Measurements from ENCODE around the gene SSBP3. TPM values are rescaled to one million over a fixed set of nuclear protein-coding genes. Genes with fewer than 3 reads are reported as not detected.
A peak's percentile ranks its signal among the peaks of the same experiment; 100 is the strongest.

SSBP3 gene
- total RNA-seq, 4 donors from 2014 or later, result 32.0 to 70.2 (median 60.3) TPM

DNA sequence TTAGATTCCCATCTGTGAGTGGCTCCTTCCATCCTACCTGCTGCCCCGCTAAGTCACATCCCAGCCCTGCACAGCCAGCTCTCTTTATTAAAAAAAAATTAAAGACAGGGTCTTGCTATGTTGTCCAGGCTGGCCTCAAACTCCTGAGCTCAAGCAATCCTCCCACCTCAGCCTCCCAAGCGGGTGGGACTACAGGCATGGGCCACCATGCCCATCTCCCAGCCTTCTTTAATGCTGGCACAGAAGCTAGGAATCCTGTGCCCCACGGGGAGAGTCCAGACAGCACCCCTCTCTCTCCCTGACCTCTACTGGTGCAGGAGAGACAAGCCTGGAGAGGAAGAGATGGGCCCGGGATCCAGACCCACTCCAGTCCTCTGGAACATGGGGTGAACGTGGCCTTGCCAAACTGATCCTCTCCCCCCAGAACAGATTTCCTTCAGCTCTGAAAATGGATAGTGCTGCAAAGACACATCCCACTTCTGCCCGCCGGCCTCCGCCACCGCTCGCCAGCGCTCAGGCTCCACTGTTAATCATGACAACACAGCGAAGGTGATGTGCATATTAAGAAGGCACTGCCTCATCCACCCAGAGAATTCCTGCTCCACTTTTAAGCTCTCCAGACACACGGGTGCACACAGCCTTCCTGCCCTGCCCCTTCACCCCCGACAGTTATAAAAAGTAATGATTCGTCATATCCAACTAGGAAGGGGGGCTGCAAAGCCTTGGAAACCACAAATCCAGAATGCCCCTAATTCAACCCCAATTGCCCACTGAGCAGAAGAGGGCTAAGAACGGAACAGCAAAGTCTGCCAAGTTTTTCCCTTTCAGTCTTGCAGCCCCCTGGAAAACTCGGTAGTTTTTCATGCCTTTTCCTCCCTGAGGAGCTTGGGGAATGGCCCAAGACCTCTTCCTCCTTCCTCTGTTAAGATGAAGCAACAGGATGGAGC lies 138.1 kb downstream of the SSBP3 start:
- WGBS, 2 donors, result 64 to 76% methylated on average over 17 of the region's 17 CpGs
- TF ChIP-seq POLR2A (IDR thresholded peaks at IDR 0.05), result no peak
- TF ChIP-seq, protein P1, sequence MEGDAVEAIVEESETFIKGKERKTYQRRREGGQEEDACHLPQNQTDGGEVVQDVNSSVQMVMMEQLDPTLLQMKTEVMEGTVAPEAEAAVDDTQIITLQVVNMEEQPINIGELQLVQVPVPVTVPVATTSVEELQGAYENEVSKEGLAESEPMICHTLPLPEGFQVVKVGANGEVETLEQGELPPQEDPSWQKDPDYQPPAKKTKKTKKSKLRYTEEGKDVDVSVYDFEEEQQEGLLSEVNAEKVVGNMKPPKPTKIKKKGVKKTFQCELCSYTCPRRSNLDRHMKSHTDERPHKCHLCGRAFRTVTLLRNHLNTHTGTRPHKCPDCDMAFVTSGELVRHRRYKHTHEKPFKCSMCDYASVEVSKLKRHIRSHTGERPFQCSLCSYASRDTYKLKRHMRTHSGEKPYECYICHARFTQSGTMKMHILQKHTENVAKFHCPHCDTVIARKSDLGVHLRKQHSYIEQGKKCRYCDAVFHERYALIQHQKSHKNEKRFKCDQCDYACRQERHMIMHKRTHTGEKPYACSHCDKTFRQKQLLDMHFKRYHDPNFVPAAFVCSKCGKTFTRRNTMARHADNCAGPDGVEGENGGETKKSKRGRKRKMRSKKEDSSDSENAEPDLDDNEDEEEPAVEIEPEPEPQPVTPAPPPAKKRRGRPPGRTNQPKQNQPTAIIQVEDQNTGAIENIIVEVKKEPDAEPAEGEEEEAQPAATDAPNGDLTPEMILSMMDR (IDR thresholded peaks at IDR 0.05), result no peak
- no peaks in the 10 kb centered on the region for H3K27me3 ChIP-seq
- no peaks in the 10 kb centered on the region for H3K9me3 ChIP-seq
- H3K36me3 ChIP-seq, result no peaks in the 10 kb centered on the region
- no peak for DNase-seq (ENCODE audit: low spot score in 2 of 2)
- peaks cover 4 to 87% (median 25%) of the 10 kb centered on the region in 4 donors for H3K4me1 ChIP-seq
- no peak overlapping the region for H3K4me3 ChIP-seq
- peak overlapping the region in 3 of 4 donors; percentile 82 to 98 (median 96) for H3K27ac ChIP-seq

DNA sequence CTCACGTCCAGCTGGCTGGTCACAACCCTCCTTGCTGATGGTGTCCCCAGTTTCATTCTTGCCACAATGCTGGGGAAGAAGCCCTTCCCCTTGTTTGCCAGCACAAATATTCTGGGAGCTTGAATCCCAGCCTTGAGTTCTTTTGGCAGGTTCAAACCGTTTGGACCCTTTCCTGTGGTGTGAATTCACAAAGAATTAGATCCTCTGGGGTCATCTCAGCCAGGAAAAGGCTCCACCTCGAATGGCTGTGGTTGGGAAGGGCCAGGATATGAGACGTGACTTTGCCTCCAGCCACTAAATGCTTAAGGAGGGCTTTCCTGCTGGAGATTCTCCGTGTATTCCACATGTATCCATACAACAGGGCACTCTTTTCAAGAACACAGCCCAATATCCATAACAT lies 139.3 kb downstream of the SSBP3 start:
- H3K27me3 ChIP-seq, result no peaks in the 10 kb centered on the region
- TF ChIP-seq POLR2A (IDR thresholded peaks at IDR 0.05) (no peak), EP300 (IDR thresholded peaks at IDR 0.05) (no peak)
- TF ChIP-seq, protein P1 (IDR thresholded peaks at IDR 0.05), result no peak
- 48 to 62% methylated on average over 5 of the region's 5 CpGs for WGBS, 2 donors
- peaks cover 0 to 83% (median 15%) of the 10 kb centered on the region in 4 donors for H3K4me1 ChIP-seq
- H3K4me3 ChIP-seq, result no peak overlapping the region
- H3K9me3 ChIP-seq, result no peaks in the 10 kb centered on the region
- no peak for DNase-seq (ENCODE audit: low spot score in 2 of 2)
- peak overlapping the region in 2 of 4 donors; percentile 3 to 31 for H3K27ac ChIP-seq
- no peaks in the 10 kb centered on the region for H3K36me3 ChIP-seq

DNA sequence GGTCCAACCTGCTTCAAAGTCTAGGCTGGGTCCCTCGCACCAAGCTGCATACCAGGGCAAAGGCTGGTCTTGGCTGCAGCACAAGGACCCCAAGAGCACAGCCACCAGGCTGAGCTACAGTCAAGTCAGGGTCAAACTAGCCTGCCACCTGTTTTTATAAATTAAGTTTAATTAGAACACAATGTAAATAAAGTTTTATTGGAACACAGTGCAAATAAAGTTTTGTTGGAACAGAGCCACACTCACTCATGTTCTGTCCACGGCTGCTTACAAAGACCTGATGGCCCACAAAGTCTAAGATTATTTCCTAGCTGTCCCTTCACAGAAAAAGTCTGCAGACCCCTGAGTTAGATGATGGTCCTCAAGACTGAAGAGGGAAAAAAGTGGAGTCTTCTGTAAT lies 140.0 kb downstream of the SSBP3 start:
- Histone ChIP-seq H3K4me1 (peaks cover 0 to 77% (median 10%) of the 10 kb centered on the region in 4 donors), H3K9me3 (no peaks in the 10 kb centered on the region), H3K4me3 (no peak overlapping the region), H3K27me3 (no peaks in the 10 kb centered on the region), H3K27ac (peak overlapping the region in 1 of 4 donors; percentile 31), H3K36me3 (no peaks in the 10 kb centered on the region)
- no peak for DNase-seq (ENCODE audit: low spot score in 2 of 2)
- WGBS, 2 donors, result 85 to 97% methylated on average over 2 of the region's 2 CpGs
- TF ChIP-seq EP300 (IDR thresholded peaks at IDR 0.05), result no peak
- TF ChIP-seq, protein P1 (IDR thresholded peaks at IDR 0.05), result no peak
- TF ChIP-seq POLR2A (IDR thresholded peaks at IDR 0.05), result no peak

DNA sequence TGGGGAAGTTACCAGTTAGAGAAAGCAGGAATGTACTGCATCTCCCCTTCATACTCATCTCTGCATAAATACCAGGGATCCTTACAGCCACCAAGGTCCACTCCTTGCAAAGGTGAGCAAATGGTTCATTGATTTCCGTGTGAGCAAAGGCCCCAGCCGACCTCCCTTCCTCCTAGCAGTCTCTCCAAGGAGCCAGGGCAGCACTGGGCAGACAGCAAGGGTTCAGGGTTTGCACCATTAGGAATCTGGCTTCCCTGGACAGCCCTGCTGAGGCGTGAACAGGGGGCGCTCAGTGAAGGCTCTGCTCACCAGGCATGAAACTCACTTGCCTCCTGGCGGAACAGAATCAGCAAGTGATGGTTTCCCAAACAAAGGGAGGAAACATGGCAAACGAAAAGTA lies 140.5 kb downstream of the SSBP3 start:
- no peaks in the 10 kb centered on the region for H3K36me3 ChIP-seq
- H3K27ac ChIP-seq, result no peak overlapping the region
- peaks cover 0 to 77% (median 7%) of the 10 kb centered on the region in 4 donors for H3K4me1 ChIP-seq
- H3K9me3 ChIP-seq, result no peaks in the 10 kb centered on the region
- no peak for DNase-seq (ENCODE audit: low spot score in 2 of 2)
- no peaks in the 10 kb centered on the region for H3K27me3 ChIP-seq
- H3K4me3 ChIP-seq, result no peak overlapping the region
- 71 to 86% methylated on average over 6 of the region's 6 CpGs for WGBS, 2 donors
- TF ChIP-seq POLR2A (IDR thresholded peaks at IDR 0.05) (no peak), EP300 (IDR thresholded peaks at IDR 0.05) (no peak)
- TF ChIP-seq, protein P1 (IDR thresholded peaks at IDR 0.05), result no peak

DNA sequence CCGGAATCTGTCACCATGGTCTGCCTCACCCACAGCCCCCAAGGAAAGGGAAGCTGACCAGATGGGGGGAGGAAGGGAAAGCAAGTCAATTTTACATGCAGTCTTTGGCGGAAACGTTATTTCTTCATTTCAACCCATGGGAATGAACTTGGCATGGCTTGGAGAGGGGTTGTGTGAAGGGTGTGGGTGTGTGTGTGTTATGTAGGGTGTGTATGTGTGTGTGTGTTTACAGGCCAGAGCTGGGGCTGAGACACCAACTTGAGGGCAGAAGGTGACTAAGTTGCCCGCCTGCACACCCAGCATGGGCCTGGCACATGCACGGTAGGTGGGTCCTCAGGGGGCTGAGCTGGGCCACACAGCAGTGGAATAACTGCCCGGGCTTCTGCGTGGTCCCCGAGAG lies 141.1 kb downstream of the SSBP3 start:
- Histone ChIP-seq H3K36me3 (no peaks in the 10 kb centered on the region), H3K4me1 (peaks cover 0 to 77% (median 7%) of the 10 kb centered on the region in 4 donors), H3K27me3 (no peaks in the 10 kb centered on the region), H3K27ac (peak overlapping the region in 2 of 4 donors; percentile 3 to 39), H3K4me3 (no peak overlapping the region), H3K9me3 (no peaks in the 10 kb centered on the region)
- 66 to 76% methylated on average over 8 of the region's 8 CpGs for WGBS, 2 donors
- TF ChIP-seq, protein P1 (IDR thresholded peaks at IDR 0.05), result no peak
- no peak for DNase-seq (ENCODE audit: low spot score in 2 of 2)

Data from tibial nerve (tissue), 4 donors.